PC-3 (cell line): ENCODE data around the gene EMP3.

ENCODE experiments used
- EZH2 ChIP-seq: fragments of 300-600 bp; sonication (generic); IDR thresholded peaks from one replicate; pipeline ENCODE4 v1.6.1; 2017; ENCODE audit warnings: antibody characterized with exemption, mild to moderate bottlenecking, low read length; ENCODE audit not compliant: unreplicated experiment
- TF ChIP-seq, protein P1 (sequence below): fragments of 300-600 bp; sonication (generic); conservative IDR thresholded peaks from 2 replicates; pipeline ENCODE4 v1.5.1; 2017; ENCODE audit warnings: antibody characterized with exemption, low read depth, mild to moderate bottlenecking, low read length

DNA sequence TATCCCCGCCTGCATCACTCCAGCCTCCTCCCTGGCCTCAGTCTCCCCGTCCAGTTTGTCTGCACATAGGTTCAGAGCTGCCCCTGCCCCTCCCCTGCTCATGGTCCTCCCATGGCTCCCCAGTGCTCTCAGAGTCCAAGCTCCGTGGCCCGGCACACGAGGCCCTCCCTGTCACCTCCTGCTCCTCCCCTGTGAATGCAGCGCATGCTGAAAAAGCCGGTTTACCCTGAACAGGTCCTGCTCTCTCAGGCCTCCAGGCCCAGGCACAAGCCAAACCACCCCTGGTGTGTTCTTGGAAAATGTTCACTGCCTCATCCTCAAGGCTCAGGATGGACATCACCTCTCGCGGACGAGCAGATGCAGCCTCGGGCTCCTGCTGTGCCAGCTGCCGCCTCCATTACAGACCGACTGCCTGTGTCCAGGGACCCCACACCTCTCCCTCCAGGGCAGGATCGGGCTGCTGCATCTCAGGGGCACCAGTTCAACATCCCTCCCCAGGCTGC lies 13.0 kb downstream of the EMP3 start:
- no peak for TF ChIP-seq EZH2
- TF ChIP-seq, protein P1, sequence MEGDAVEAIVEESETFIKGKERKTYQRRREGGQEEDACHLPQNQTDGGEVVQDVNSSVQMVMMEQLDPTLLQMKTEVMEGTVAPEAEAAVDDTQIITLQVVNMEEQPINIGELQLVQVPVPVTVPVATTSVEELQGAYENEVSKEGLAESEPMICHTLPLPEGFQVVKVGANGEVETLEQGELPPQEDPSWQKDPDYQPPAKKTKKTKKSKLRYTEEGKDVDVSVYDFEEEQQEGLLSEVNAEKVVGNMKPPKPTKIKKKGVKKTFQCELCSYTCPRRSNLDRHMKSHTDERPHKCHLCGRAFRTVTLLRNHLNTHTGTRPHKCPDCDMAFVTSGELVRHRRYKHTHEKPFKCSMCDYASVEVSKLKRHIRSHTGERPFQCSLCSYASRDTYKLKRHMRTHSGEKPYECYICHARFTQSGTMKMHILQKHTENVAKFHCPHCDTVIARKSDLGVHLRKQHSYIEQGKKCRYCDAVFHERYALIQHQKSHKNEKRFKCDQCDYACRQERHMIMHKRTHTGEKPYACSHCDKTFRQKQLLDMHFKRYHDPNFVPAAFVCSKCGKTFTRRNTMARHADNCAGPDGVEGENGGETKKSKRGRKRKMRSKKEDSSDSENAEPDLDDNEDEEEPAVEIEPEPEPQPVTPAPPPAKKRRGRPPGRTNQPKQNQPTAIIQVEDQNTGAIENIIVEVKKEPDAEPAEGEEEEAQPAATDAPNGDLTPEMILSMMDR: no peak
